PC-9 (cell line): ENCODE results near the gene SGMS2. TPM values are rescaled to one million over a fixed set of nuclear protein-coding genes. Genes with fewer than 3 reads are reported as not detected.

Experiments used
- BruUV-seq: library from RNA; stranded (reverse); fragments of 400-500 nt; replicated peaks from 2 replicates; lab custom pipeline; 2021; lab: Mats Ljungman, UMichigan
- CTCF ChIA-PET: fragments of 300-600 bp; sonication (Branson Sonifier 250); formaldehyde crosslinking; loops from one replicate; lab custom pipeline; 2022; ENCODE audit warnings: antibody characterized with exemption; lab: Charles Lee
- POLR2A ChIA-PET: fragments of 300-600 bp; sonication (Branson Sonifier 250); formaldehyde crosslinking; loops from one replicate; lab custom pipeline; 2022; ENCODE audit warnings: antibody characterized with exemption; ENCODE audit not compliant: unreplicated experiment; lab: Charles Lee
- DNase-seq, 2 experiments: peaks; one replicate each; pipeline versions ENCODE4 v3.0.0 to v3.0.0-alpha.2; 2015 to 2022; ENCODE audit warnings: mixed read lengths in 1 of 2
- H2AFZ ChIP-seq: fragments of 200-600 bp; sonication (generic); 2 replicates; pipeline ENCODE4 v1.8.1; 2017; ENCODE audit warnings: antibody characterized with exemption
- H3F3A ChIP-seq: fragments of 200-600 bp; sonication (generic); 2 replicates; pipeline ENCODE4 v1.8.1; 2017; ENCODE audit warnings: antibody characterized with exemption, mild to moderate bottlenecking, low read depth; ENCODE audit not compliant: insufficient read depth
- H3K27ac ChIP-seq: fragments of 200-600 bp; sonication (generic); 2 replicates; pipeline ENCODE4 v1.6.1; 2016; ENCODE audit warnings: mixed run types
- H3K27me3 ChIP-seq: fragments of 200-600 bp; sonication (generic); 2 replicates; pipeline ENCODE4 v1.6.1; 2016; ENCODE audit warnings: low read depth, mixed run types; ENCODE audit not compliant: insufficient read depth
- H3K36me3 ChIP-seq: fragments of 200-600 bp; sonication (generic); 2 replicates; pipeline ENCODE4 v1.6.1; 2016; ENCODE audit warnings: low read depth, mixed run types
- H3K4me1 ChIP-seq: fragments of 200-600 bp; sonication (generic); replicated peaks from 2 replicates; pipeline ENCODE4 v1.6.1; 2016; ENCODE audit warnings: mixed run types; ENCODE audit not compliant: insufficient read depth
- H3K4me2 ChIP-seq: fragments of 200-600 bp; sonication (generic); 2 replicates; pipeline ENCODE4 v1.6.1; 2017; ENCODE audit warnings: mixed run types
- H3K4me3 ChIP-seq: fragments of 200-600 bp; sonication (generic); 2 replicates; pipeline ENCODE4 v1.6.1; 2016; ENCODE audit warnings: mixed run types
- H3K79me2 ChIP-seq: fragments of 200-600 bp; sonication (generic); 2 replicates; pipeline ENCODE4 v1.6.1; 2017; ENCODE audit warnings: low read depth, mixed run types
- H3K9me2 ChIP-seq: fragments of 200-600 bp; sonication (generic); 2 replicates; pipeline ENCODE4 v1.8.1; 2017; ENCODE audit warnings: mild to moderate bottlenecking; ENCODE audit not compliant: insufficient read depth
- H3K9me3 ChIP-seq: fragments of 200-600 bp; sonication (generic); 2 replicates; pipeline ENCODE4 v1.8.1; 2016; ENCODE audit warnings: low read depth; ENCODE audit not compliant: insufficient read depth
- H4K20me1 ChIP-seq: fragments of 200-600 bp; sonication (generic); 2 replicates; pipeline ENCODE4 v1.8.1; 2017; ENCODE audit not compliant: insufficient read depth
- CTCF ChIP-seq: fragments of 200-600 bp; sonication (generic); conservative IDR thresholded peaks from 2 replicates; pipeline ENCODE4 v1.6.1; 2017; ENCODE audit warnings: mixed run types, antibody characterized with exemption, mild to moderate bottlenecking, moderate library complexity
- EZH2 ChIP-seq: fragments of 200-600 bp; sonication (generic); IDR thresholded peaks from 2 replicates; pipeline ENCODE4 v1.8.0; 2017; ENCODE audit warnings: antibody characterized with exemption, low read depth
- intact Hi-C: fragments of 100-400 bp; cut with micrococcal nuclease; formaldehyde crosslinking; loops from one replicate; pipeline ENCODE4 v1.10.0; 2022; ENCODE audit not compliant: unreplicated experiment
- total RNA-seq: library from RNA; stranded (reverse); gene quantifications from 2 replicates; pipeline ENCODE4 v1.2.3, GENCODE V29; 2021

Gene SGMS2
- total RNA-seq, 1 experiment from 2014 or later = 17.0 TPM

- Histone ChIP-seq H3F3A (no peaks in the 10 kb centered on the region), H3K79me2 (no peaks in the 10 kb centered on the region), H4K20me1 (no peaks in the 10 kb centered on the region), H3K36me3 (no peaks in the 10 kb centered on the region), H3K4me3 (no peak overlapping the region), H3K27ac (no peak overlapping the region), H3K27me3 (no peaks in the 10 kb centered on the region), H2AFZ (no peak overlapping the region), H3K4me1 (0 out of 2 replicates have a peak, but pooled peaks cover 8% of the 10 kb centered on the region), H3K4me2 (no peak overlapping the region), H3K9me3 (no peaks in the 10 kb centered on the region), H3K9me2 (no peaks in the 10 kb centered on the region)
- no peak for DNase-seq
- intact Hi-C loops = no loop called here
- TF ChIP-seq EZH2 (no peak), CTCF (no peak)
- BruUV-seq = no TSS peak
- POLR2A ChIA-PET = no interaction called here
- CTCF ChIA-PET = no interaction called here
Observed at GRCh38 chr4:107793996-107794395, 30.7 kb upstream of the SGMS2 start.

GRCh38 chr4:107799669-107800450 is 24.9 kb upstream of the SGMS2 start:
- H3K36me3 ChIP-seq = no peaks in the 10 kb centered on the region
- H2AFZ ChIP-seq = no peak overlapping the region
- H3K27ac ChIP-seq = no peak overlapping the region
- no peaks in the 10 kb centered on the region for H3K9me3 ChIP-seq
- H3K9me2 ChIP-seq = no peaks in the 10 kb centered on the region
- no peaks in the 10 kb centered on the region for H3K27me3 ChIP-seq
- no peaks in the 10 kb centered on the region for H4K20me1 ChIP-seq
- H3K4me1 ChIP-seq = no peaks in the 10 kb centered on the region
- no peak overlapping the region for H3K4me3 ChIP-seq
- no peaks in the 10 kb centered on the region for H3K79me2 ChIP-seq
- DNase-seq = no peak
- H3K4me2 ChIP-seq = no peak overlapping the region
- intact Hi-C loops = no loop called here
- BruUV-seq = no TSS peak
- TF ChIP-seq CTCF (no peak), EZH2 (no peak)
- CTCF ChIA-PET = no interaction called here
- POLR2A ChIA-PET = no interaction called here
- no peaks in the 10 kb centered on the region for H3F3A ChIP-seq

- Histone ChIP-seq H3K27me3 (no peaks in the 10 kb centered on the region), H3K4me2 (no peak overlapping the region), H3K9me3 (no peaks in the 10 kb centered on the region), H3K79me2 (no peaks in the 10 kb centered on the region), H2AFZ (no peak overlapping the region), H3K27ac (no peak overlapping the region), H3K36me3 (no peaks in the 10 kb centered on the region), H3K4me1 (no peaks in the 10 kb centered on the region), H4K20me1 (no peaks in the 10 kb centered on the region), H3K9me2 (no peaks in the 10 kb centered on the region), H3K4me3 (no peak overlapping the region), H3F3A (no peaks in the 10 kb centered on the region)
- CTCF ChIA-PET = no interaction called here
- intact Hi-C loops = no loop called here
- no TSS peak for BruUV-seq
- POLR2A ChIA-PET = no interaction called here
- TF ChIP-seq CTCF (no peak), EZH2 (no peak)
- no peak for DNase-seq
Observed at GRCh38 chr4:107800706-107801105, 24.0 kb upstream of the SGMS2 start.
